ENCODE results near the gene SIGLEC8. TPM values are rescaled to one million over a fixed set of nuclear protein-coding genes. Genes with fewer than 3 reads are reported as not detected.

The SIGLEC8 gene
- total RNA-seq (2022) (not detected in 2 replicates), Bru-seq, nascent RNA (not detected), BruChase-seq, experiment 1, labeled RNA remaining after a 2-hour chase (not detected), BruChase-seq, experiment 2, labeled RNA remaining after a 6-hour chase (not detected)
- long read RNA-seq = 0 reads

DNA sequence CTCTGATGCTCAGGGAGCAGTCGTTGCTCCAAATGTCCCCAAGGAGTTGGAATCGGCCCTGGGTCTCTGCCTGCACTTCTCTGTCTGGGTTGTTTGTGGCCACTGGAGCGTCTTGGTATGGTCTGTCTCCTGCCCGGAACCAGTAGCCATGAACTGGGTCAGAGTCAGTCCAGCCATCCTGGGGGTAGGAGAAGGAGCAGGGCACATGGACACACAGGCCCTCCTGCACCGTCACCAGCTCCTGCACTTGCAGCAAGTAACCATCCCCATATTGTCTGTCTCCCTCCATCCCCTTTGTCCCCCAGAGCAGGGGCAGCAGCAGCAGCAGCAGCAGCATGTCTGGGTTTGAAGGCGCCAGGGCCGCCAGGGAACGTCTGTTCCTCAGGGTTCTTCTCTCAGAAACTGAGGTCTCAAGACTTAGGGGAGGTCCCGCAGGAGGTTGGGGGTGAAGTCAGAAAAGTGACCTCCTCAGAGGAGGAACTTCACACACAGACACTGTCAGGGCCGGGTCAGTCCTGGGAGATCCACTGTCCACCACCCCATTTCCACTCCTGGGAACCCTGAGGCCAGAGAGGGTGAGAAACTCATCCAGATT, at the start of gene SIGLEC8:
TSS of gene SIGLEC8 (minus strand) at position 404 of the 595 bp plus-strand sequence. CDS start at position 337, 67 bp downstream.
- H3K27me3 ChIP-seq (replicated peaks; ENCODE audit: control insufficient read depth, insufficient read depth, low read length) = no peaks in the 10 kb centered on the region
- no peak within 1 kb of the TSS for H3K4me3 ChIP-seq (ENCODE audit: low read depth, low read length)
- Mint-ChIP-seq H3K4me3 (ENCODE audit: unreplicated experiment) (no peak within 1 kb of the TSS), H3K9me3 (ENCODE audit: unreplicated experiment) (no peaks in the 10 kb centered on the region), H3K36me3 (ENCODE audit: insufficient read depth, unreplicated experiment) (no peaks in the 10 kb centered on the region), H3K27ac (ENCODE audit: unreplicated experiment) (no peak within 1 kb of the TSS), H3K4me1 (ENCODE audit: low read depth, unreplicated experiment) (no peaks in the 10 kb centered on the region), H3K27me3 (ENCODE audit: insufficient read depth, unreplicated experiment) (peaks cover 12% of the 10 kb centered on the region)
- CTCF ChIA-PET = no interaction called here
- H3K36me3 ChIP-seq (ENCODE audit: control insufficient read depth, insufficient read depth, low read length) = no peaks in the 10 kb centered on the region
- intact Hi-C loops (cut with micrococcal nuclease; ENCODE audit: unreplicated experiment) = no loop called here
- BruUV-seq (replicated peaks) = no TSS peak
- H3K9me3 ChIP-seq = 0 out of 2 replicates have a peak, but pooled peaks cover 2% of the 10 kb centered on the region
- TF ChIP-seq, protein P1, sequence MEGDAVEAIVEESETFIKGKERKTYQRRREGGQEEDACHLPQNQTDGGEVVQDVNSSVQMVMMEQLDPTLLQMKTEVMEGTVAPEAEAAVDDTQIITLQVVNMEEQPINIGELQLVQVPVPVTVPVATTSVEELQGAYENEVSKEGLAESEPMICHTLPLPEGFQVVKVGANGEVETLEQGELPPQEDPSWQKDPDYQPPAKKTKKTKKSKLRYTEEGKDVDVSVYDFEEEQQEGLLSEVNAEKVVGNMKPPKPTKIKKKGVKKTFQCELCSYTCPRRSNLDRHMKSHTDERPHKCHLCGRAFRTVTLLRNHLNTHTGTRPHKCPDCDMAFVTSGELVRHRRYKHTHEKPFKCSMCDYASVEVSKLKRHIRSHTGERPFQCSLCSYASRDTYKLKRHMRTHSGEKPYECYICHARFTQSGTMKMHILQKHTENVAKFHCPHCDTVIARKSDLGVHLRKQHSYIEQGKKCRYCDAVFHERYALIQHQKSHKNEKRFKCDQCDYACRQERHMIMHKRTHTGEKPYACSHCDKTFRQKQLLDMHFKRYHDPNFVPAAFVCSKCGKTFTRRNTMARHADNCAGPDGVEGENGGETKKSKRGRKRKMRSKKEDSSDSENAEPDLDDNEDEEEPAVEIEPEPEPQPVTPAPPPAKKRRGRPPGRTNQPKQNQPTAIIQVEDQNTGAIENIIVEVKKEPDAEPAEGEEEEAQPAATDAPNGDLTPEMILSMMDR (IDR thresholded peaks at IDR 0.05; ENCODE audit: insufficient read depth in 1 of 2, low read depth in 1 of 2, low read length in 1 of 2, severe bottlenecking in 1 of 2, unreplicated experiment in 1 of 2) = no peak
- H3K4me1 ChIP-seq = no peaks in the 10 kb centered on the region
- POLR2A ChIA-PET = no interaction called here
- DNase-seq = no peak

- Histone ChIP-seq H3K36me3 (ENCODE audit: control insufficient read depth, insufficient read depth, low read length) (no peaks in the 10 kb centered on the region), H3K4me3 (ENCODE audit: low read depth, low read length) (no peak overlapping the region), H3K27me3 (replicated peaks; ENCODE audit: control insufficient read depth, insufficient read depth, low read length) (no peaks in the 10 kb centered on the region), H3K9me3 (no peaks in the 10 kb centered on the region), H3K4me1 (peaks cover 8% of the 10 kb centered on the region)
- POLR2A ChIA-PET = no interaction called here
- Mint-ChIP-seq H3K4me1 (ENCODE audit: low read depth, unreplicated experiment) (no peaks in the 10 kb centered on the region), H3K27me3 (ENCODE audit: insufficient read depth, unreplicated experiment) (peaks cover 5% of the 10 kb centered on the region), H3K36me3 (ENCODE audit: insufficient read depth, unreplicated experiment) (no peaks in the 10 kb centered on the region), H3K27ac (ENCODE audit: unreplicated experiment) (no peak overlapping the region), H3K4me3 (ENCODE audit: unreplicated experiment) (no peak overlapping the region), H3K9me3 (ENCODE audit: unreplicated experiment) (peaks cover 13% of the 10 kb centered on the region)
- DNase-seq = no peak
- no TSS peak for BruUV-seq (replicated peaks)
- CTCF ChIA-PET = no interaction called here
- TF ChIP-seq, protein P1 (IDR thresholded peaks at IDR 0.05; ENCODE audit: insufficient read depth in 1 of 2, low read depth in 1 of 2, low read length in 1 of 2, severe bottlenecking in 1 of 2, unreplicated experiment in 1 of 2) = no peak
- intact Hi-C loops (cut with micrococcal nuclease; ENCODE audit: unreplicated experiment) = no loop called here
Observed at GRCh38 chr19:51507640-51508058, 49.4 kb upstream of the SIGLEC8 start.

DNA sequence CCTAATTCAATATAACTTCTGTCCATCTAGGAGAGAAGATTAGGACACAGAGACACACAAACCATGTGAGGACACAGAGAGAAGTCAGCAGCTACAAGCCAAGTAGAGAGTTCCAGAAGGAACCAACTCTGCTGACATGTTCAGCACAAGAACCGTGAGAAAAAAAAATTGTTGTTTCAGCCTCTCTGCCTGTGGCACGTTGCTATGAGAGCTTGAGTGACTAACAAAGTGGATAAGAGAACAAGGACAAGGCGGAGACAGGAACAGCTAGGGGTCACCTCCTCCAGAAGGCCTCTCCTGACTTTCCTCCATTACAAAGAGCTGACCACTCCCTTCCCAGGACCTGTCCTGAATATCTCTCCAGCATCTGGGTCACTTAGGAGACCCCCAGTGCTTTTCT, 48.9 kb upstream of the SIGLEC8 start:
- no peaks in the 10 kb centered on the region for H3K4me1 Mint-ChIP-seq (ENCODE audit: low read depth, unreplicated experiment)
- H3K4me3 Mint-ChIP-seq (ENCODE audit: unreplicated experiment) = no peak overlapping the region
- H3K36me3 Mint-ChIP-seq (ENCODE audit: insufficient read depth, unreplicated experiment) = no peaks in the 10 kb centered on the region
- Histone ChIP-seq H3K27me3 (replicated peaks; ENCODE audit: control insufficient read depth, insufficient read depth, low read length) (no peaks in the 10 kb centered on the region), H3K4me1 (peaks cover 8% of the 10 kb centered on the region), H3K4me3 (ENCODE audit: low read depth, low read length) (no peak overlapping the region), H3K36me3 (ENCODE audit: control insufficient read depth, insufficient read depth, low read length) (no peaks in the 10 kb centered on the region), H3K9me3 (no peaks in the 10 kb centered on the region)
- H3K27me3 Mint-ChIP-seq (ENCODE audit: insufficient read depth, unreplicated experiment) = peaks cover 5% of the 10 kb centered on the region
- H3K27ac Mint-ChIP-seq (ENCODE audit: unreplicated experiment) = no peak overlapping the region
- TF ChIP-seq, protein P1 (IDR thresholded peaks at IDR 0.05; ENCODE audit: insufficient read depth in 1 of 2, low read depth in 1 of 2, low read length in 1 of 2, severe bottlenecking in 1 of 2, unreplicated experiment in 1 of 2) = no peak
- no peak for DNase-seq
- BruUV-seq (replicated peaks) = no TSS peak
- H3K9me3 Mint-ChIP-seq (ENCODE audit: unreplicated experiment) = peaks cover 13% of the 10 kb centered on the region
- ChIA-PET POLR2A (no interaction called here), CTCF (no interaction called here)
- intact Hi-C loops (cut with micrococcal nuclease; ENCODE audit: unreplicated experiment) = no loop called here
